SK-N-SH treated with all-trans-retinoic acid at 6 μM for 48 hours (cell line): ENCODE measurements around the gene RASA2.

Source experiments
- ARNTL ChIP-seq: fragments of 450-650 bp; formaldehyde crosslinking; IDR thresholded peaks from 2 replicates; pipeline ENCODE4 v1.5.0; 2020; ENCODE audit warnings: low read depth, mild to moderate bottlenecking, moderate library complexity, borderline replicate concordance
- ESRRG ChIP-seq: fragments of 250-450 bp; sonication (Bioruptor Pico); IDR thresholded peaks from 2 replicates; pipeline ENCODE4 v1.6.1; 2021; ENCODE audit warnings: mild to moderate bottlenecking
- GLIS3 ChIP-seq: fragments of 250-450 bp; sonication (Bioruptor Pico); IDR thresholded peaks from 2 replicates; pipeline ENCODE4 v1.5.0; 2020; ENCODE audit warnings: mild to moderate bottlenecking, moderate library complexity
- ISL1 ChIP-seq: fragments of 250-450 bp; sonication (Bioruptor Pico); IDR thresholded peaks from 2 replicates; pipeline ENCODE4 v2.1.2; 2022; ENCODE audit warnings: mild to moderate bottlenecking, moderate library complexity
- OSR1 ChIP-seq: fragments of 250-450 bp; sonication (Bioruptor Pico); IDR thresholded peaks from 2 replicates; pipeline ENCODE4 v1.8.0; 2022; ENCODE audit warnings: moderate library complexity, mild to moderate bottlenecking, inconsistent platforms
- PPARA ChIP-seq: fragments of 250-450 bp; sonication (Bioruptor Pico); IDR thresholded peaks from 2 replicates; pipeline ENCODE4 v1.5.0; 2020; ENCODE audit warnings: mild to moderate bottlenecking, borderline replicate concordance
- TCF4 ChIP-seq: fragments of 250-450 bp; sonication (Bioruptor Pico); IDR thresholded peaks from 2 replicates; pipeline ENCODE4 v1.8.0; 2021; ENCODE audit warnings: mild to moderate bottlenecking, moderate library complexity, borderline replicate concordance
- ZFP30 ChIP-seq: fragments of 450-650 bp; formaldehyde crosslinking; IDR thresholded peaks from 2 replicates; pipeline ENCODE4 v1.5.0; 2022; ENCODE audit warnings: mild to moderate bottlenecking, moderate library complexity
- ZNF565 ChIP-seq: fragments of 450-650 bp; formaldehyde crosslinking; conservative IDR thresholded peaks from 2 replicates; pipeline ENCODE4 v1.5.0; 2020; ENCODE audit warnings: low read depth, mild to moderate bottlenecking, moderate library complexity
- TF ChIP-seq, protein P1 (sequence below): fragments of 250-450 bp; sonication (Bioruptor Pico); IDR thresholded peaks from 2 replicates; pipeline ENCODE4 v1.8.0; 2020; ENCODE audit warnings: mild to moderate bottlenecking, moderate library complexity, borderline replicate concordance
- TF ChIP-seq, protein P2 (sequence below): fragments of 250-450 bp; sonication (Bioruptor Pico); IDR thresholded peaks from 2 replicates; pipeline ENCODE4 v1.8.0; 2021; ENCODE audit warnings: low read depth, mild to moderate bottlenecking, moderate library complexity, borderline replicate concordance
- TF ChIP-seq, protein P3 (sequence below): fragments of 250-450 bp; sonication (Bioruptor Pico); IDR thresholded peaks from 2 replicates; pipeline ENCODE4 v1.5.1; 2021; ENCODE audit warnings: mild to moderate bottlenecking, moderate library complexity
- TF ChIP-seq, protein P4 (sequence below): fragments of 250-450 bp; sonication (Bioruptor Pico); IDR thresholded peaks from 2 replicates; pipeline ENCODE4 v1.5.1; 2020; ENCODE audit warnings: low read depth, mild to moderate bottlenecking, moderate library complexity

DNA sequence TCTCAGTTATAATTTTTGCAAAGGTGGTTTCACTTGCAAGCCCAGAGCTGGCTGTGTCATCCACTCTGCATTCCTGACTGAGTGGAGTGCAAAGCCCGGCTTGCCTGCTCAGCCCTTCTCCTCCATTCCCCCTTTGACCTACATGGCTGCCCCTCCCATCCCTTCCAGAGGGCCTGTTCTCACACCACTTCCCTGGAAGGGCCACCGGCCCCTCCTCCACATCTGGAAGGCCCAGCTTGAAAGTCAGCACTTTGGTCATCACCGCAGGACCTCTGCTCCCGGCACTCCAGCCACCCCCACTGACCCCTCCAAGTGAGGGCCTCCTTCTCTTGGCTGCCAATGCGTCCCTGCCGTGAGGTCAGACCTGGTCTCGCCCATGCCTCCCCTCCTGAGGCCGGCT is 177.2 kb downstream of the RASA2 start:
- no peak for TF ChIP-seq ZFP30 (CRISPR knock-in tag)
- TF ChIP-seq ARNTL (CRISPR knock-in tag): no peak
- TF ChIP-seq, protein P1, sequence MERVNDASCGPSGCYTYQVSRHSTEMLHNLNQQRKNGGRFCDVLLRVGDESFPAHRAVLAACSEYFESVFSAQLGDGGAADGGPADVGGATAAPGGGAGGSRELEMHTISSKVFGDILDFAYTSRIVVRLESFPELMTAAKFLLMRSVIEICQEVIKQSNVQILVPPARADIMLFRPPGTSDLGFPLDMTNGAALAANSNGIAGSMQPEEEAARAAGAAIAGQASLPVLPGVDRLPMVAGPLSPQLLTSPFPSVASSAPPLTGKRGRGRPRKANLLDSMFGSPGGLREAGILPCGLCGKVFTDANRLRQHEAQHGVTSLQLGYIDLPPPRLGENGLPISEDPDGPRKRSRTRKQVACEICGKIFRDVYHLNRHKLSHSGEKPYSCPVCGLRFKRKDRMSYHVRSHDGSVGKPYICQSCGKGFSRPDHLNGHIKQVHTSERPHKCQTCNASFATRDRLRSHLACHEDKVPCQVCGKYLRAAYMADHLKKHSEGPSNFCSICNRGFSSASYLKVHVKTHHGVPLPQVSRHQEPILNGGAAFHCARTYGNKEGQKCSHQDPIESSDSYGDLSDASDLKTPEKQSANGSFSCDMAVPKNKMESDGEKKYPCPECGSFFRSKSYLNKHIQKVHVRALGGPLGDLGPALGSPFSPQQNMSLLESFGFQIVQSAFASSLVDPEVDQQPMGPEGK (CRISPR knock-in tag): no peak
- no peak for TF ChIP-seq ISL1 (CRISPR knock-in tag)
- no peak for TF ChIP-seq ESRRG (CRISPR knock-in tag)
- TF ChIP-seq GLIS3 (CRISPR knock-in tag): no peak
- TF ChIP-seq, protein P2, sequence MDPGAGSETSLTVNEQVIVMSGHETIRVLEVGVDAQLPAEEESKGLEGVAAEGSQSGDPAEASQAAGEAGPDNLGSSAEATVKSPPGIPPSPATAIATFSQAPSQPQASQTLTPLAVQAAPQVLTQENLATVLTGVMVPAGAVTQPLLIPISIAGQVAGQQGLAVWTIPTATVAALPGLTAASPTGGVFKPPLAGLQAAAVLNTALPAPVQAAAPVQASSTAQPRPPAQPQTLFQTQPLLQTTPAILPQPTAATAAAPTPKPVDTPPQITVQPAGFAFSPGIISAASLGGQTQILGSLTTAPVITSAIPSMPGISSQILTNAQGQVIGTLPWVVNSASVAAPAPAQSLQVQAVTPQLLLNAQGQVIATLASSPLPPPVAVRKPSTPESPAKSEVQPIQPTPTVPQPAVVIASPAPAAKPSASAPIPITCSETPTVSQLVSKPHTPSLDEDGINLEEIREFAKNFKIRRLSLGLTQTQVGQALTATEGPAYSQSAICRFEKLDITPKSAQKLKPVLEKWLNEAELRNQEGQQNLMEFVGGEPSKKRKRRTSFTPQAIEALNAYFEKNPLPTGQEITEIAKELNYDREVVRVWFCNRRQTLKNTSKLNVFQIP (CRISPR knock-in tag): no peak
- TF ChIP-seq, protein P3, sequence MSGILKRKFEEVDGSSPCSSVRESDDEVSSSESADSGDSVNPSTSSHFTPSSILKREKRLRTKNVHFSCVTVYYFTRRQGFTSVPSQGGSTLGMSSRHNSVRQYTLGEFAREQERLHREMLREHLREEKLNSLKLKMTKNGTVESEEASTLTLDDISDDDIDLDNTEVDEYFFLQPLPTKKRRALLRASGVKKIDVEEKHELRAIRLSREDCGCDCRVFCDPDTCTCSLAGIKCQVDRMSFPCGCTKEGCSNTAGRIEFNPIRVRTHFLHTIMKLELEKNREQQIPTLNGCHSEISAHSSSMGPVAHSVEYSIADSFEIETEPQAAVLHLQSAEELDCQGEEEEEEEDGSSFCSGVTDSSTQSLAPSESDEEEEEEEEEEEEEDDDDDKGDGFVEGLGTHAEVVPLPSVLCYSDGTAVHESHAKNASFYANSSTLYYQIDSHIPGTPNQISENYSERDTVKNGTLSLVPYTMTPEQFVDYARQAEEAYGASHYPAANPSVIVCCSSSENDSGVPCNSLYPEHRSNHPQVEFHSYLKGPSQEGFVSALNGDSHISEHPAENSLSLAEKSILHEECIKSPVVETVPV (CRISPR knock-in tag): no peak
- TF ChIP-seq, protein P4, sequence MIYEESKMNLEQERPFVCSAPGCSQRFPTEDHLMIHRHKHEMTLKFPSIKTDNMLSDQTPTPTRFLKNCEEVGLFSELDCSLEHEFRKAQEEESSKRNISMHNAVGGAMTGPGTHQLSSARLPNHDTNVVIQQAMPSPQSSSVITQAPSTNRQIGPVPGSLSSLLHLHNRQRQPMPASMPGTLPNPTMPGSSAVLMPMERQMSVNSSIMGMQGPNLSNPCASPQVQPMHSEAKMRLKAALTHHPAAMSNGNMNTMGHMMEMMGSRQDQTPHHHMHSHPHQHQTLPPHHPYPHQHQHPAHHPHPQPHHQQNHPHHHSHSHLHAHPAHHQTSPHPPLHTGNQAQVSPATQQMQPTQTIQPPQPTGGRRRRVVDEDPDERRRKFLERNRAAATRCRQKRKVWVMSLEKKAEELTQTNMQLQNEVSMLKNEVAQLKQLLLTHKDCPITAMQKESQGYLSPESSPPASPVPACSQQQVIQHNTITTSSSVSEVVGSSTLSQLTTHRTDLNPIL (CRISPR knock-in tag): no peak
- TF ChIP-seq ZNF565 (CRISPR knock-in tag): no peak
- no peak for TF ChIP-seq TCF4 (CRISPR knock-in tag)
- no peak for TF ChIP-seq PPARA
- TF ChIP-seq OSR1 (CRISPR knock-in tag): no peak
